GM12873 (cell line): ENCODE data around the gene AKR1A1.

Experiments used
- TF ChIP-seq, protein P1 (sequence below): IDR thresholded peaks from 2 replicates; pipeline ENCODE4 v1.5.1; 2012; ENCODE audit warnings: low read depth, mild to moderate bottlenecking, moderate library complexity, low read length, control low read depth; ENCODE audit not compliant: insufficient read depth; ENCODE audit errors: missing control alignments

The AKR1A1 gene

GRCh38 chr1:45617618-45618017, 67.0 kb downstream of the AKR1A1 start:
- TF ChIP-seq, protein P1, sequence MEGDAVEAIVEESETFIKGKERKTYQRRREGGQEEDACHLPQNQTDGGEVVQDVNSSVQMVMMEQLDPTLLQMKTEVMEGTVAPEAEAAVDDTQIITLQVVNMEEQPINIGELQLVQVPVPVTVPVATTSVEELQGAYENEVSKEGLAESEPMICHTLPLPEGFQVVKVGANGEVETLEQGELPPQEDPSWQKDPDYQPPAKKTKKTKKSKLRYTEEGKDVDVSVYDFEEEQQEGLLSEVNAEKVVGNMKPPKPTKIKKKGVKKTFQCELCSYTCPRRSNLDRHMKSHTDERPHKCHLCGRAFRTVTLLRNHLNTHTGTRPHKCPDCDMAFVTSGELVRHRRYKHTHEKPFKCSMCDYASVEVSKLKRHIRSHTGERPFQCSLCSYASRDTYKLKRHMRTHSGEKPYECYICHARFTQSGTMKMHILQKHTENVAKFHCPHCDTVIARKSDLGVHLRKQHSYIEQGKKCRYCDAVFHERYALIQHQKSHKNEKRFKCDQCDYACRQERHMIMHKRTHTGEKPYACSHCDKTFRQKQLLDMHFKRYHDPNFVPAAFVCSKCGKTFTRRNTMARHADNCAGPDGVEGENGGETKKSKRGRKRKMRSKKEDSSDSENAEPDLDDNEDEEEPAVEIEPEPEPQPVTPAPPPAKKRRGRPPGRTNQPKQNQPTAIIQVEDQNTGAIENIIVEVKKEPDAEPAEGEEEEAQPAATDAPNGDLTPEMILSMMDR = no peak

GRCh38 chr1:45619149-45619921, 68.7 kb downstream of the AKR1A1 start:
- TF ChIP-seq, protein P1 = no peak
